Adipocyte (in vitro differentiated cells): ENCODE measurements around the gene TTN.
A peak's percentile ranks its signal among the peaks of the same experiment; 100 is the strongest.

ENCODE experiments used
- DNase-seq: peaks from one replicate; pipeline ENCODE4 v3.0.0-alpha.2; 2015; ENCODE audit warnings: low read depth
- H3K27me3 ChIP-seq: replicated peaks from 2 replicates; pipeline ENCODE4 v1.7.0; 2013; ENCODE audit warnings: mild to moderate bottlenecking, low read length, moderate library complexity; ENCODE audit not compliant: control insufficient read depth, insufficient read depth
- H3K36me3 ChIP-seq: 2 replicates; pipeline ENCODE4 v1.7.0; 2013; ENCODE audit warnings: low read length, mild to moderate bottlenecking, moderate library complexity; ENCODE audit not compliant: control insufficient read depth, insufficient read depth, severe bottlenecking
- H3K4me1 ChIP-seq: 2 replicates; pipeline ENCODE4 v1.7.0; 2013; ENCODE audit warnings: mild to moderate bottlenecking, low read length, moderate library complexity; ENCODE audit not compliant: control insufficient read depth, insufficient read depth
- H3K4me3 ChIP-seq: 2 replicates; pipeline ENCODE4 v1.7.0; 2013; ENCODE audit warnings: mild to moderate bottlenecking, low read length, moderate library complexity
- H3K9ac ChIP-seq: 2 replicates; pipeline ENCODE4 v1.7.0; 2013; ENCODE audit warnings: mild to moderate bottlenecking, low read length, moderate library complexity
- H3K9me3 ChIP-seq: 2 replicates; pipeline ENCODE4 v1.7.0; 2013; ENCODE audit warnings: mild to moderate bottlenecking, low read length, moderate library complexity; ENCODE audit not compliant: control insufficient read depth

TTN gene

GRCh38 chr2:178777577-178777976, 29.6 kb downstream of the TTN start:
- no peak overlapping the region for H3K9ac ChIP-seq
- peaks cover 7% of the 10 kb centered on the region for H3K9me3 ChIP-seq
- no peaks in the 10 kb centered on the region for H3K27me3 ChIP-seq
- no peaks in the 10 kb centered on the region for H3K4me1 ChIP-seq
- DNase-seq: no peak
- H3K4me3 ChIP-seq: no peak overlapping the region
- H3K36me3 ChIP-seq: no peaks in the 10 kb centered on the region

- no peaks in the 10 kb centered on the region for H3K36me3 ChIP-seq
- H3K9me3 ChIP-seq: peaks cover 11% of the 10 kb centered on the region
- H3K9ac ChIP-seq: no peak overlapping the region
- no peak for DNase-seq
- H3K4me1 ChIP-seq: no peaks in the 10 kb centered on the region
- no peak overlapping the region for H3K4me3 ChIP-seq
- no peaks in the 10 kb centered on the region for H3K27me3 ChIP-seq
These were observed 30.5 kb downstream of the TTN start for GRCh38 chr2:178776751-178777150.

GRCh38 chr2:178775975-178776374, 31.2 kb downstream of the TTN start:
- H3K9me3 ChIP-seq: peaks cover 19% of the 10 kb centered on the region
- H3K9ac ChIP-seq: no peak overlapping the region
- H3K4me3 ChIP-seq: no peak overlapping the region
- no peak for DNase-seq
- H3K36me3 ChIP-seq: no peaks in the 10 kb centered on the region
- H3K27me3 ChIP-seq: no peaks in the 10 kb centered on the region
- no peaks in the 10 kb centered on the region for H3K4me1 ChIP-seq

- Histone ChIP-seq H3K9me3 (peaks cover 28% of the 10 kb centered on the region), H3K4me1 (no peaks in the 10 kb centered on the region), H3K4me3 (no peak overlapping the region), H3K9ac (no peak overlapping the region), H3K36me3 (no peaks in the 10 kb centered on the region), H3K27me3 (no peaks in the 10 kb centered on the region)
- no peak for DNase-seq
These were observed 36.7 kb downstream of the TTN start for GRCh38 chr2:178770518-178770917.

GRCh38 chr2:178767094-178768060, 39.8 kb downstream of the TTN start:
- H3K27me3 ChIP-seq: no peaks in the 10 kb centered on the region
- peaks cover 21% of the 10 kb centered on the region for H3K9me3 ChIP-seq
- no peak overlapping the region for H3K4me3 ChIP-seq
- no peak overlapping the region for H3K9ac ChIP-seq
- H3K4me1 ChIP-seq: peaks cover 3% of the 10 kb centered on the region
- DNase-seq: no peak
- no peaks in the 10 kb centered on the region for H3K36me3 ChIP-seq

GRCh38 chr2:178764097-178764496, 43.1 kb downstream of the TTN start:
- H3K27me3 ChIP-seq: no peaks in the 10 kb centered on the region
- H3K9ac ChIP-seq: no peak overlapping the region
- H3K36me3 ChIP-seq: no peaks in the 10 kb centered on the region
- H3K9me3 ChIP-seq: no peaks in the 10 kb centered on the region
- no peak overlapping the region for H3K4me3 ChIP-seq
- H3K4me1 ChIP-seq: peaks cover 3% of the 10 kb centered on the region
- DNase-seq: no peak

- H3K4me1 ChIP-seq: peaks cover 3% of the 10 kb centered on the region
- no peak overlapping the region for H3K9ac ChIP-seq
- H3K36me3 ChIP-seq: no peaks in the 10 kb centered on the region
- no peaks in the 10 kb centered on the region for H3K27me3 ChIP-seq
- DNase-seq: peak; percentile 64
- H3K9me3 ChIP-seq: no peaks in the 10 kb centered on the region
- no peak overlapping the region for H3K4me3 ChIP-seq
These were observed 45.4 kb downstream of the TTN start for GRCh38 chr2:178761759-178762371.

- H3K9ac ChIP-seq: no peak overlapping the region
- no peak overlapping the region for H3K4me3 ChIP-seq
These were observed 50.4 kb downstream of the TTN start for GRCh38 chr2:178756843-178757242.

GRCh38 chr2:178756343-178756742, 50.9 kb downstream of the TTN start:
- DNase-seq: no peak
- no peaks in the 10 kb centered on the region for H3K9me3 ChIP-seq
- no peak overlapping the region for H3K4me3 ChIP-seq
- no peaks in the 10 kb centered on the region for H3K27me3 ChIP-seq
- no peaks in the 10 kb centered on the region for H3K36me3 ChIP-seq
- no peaks in the 10 kb centered on the region for H3K4me1 ChIP-seq
- no peak overlapping the region for H3K9ac ChIP-seq

More at GRCh38 chr2:178756843-178757242, 50.4 kb downstream of the TTN start:
- Histone ChIP-seq H3K36me3 (no peaks in the 10 kb centered on the region), H3K4me1 (no peaks in the 10 kb centered on the region), H3K27me3 (no peaks in the 10 kb centered on the region), H3K9me3 (no peaks in the 10 kb centered on the region)
- peak; percentile 46 for DNase-seq

- Histone ChIP-seq H3K9me3 (no peaks in the 10 kb centered on the region), H3K9ac (no peak overlapping the region), H3K27me3 (no peaks in the 10 kb centered on the region), H3K36me3 (no peaks in the 10 kb centered on the region), H3K4me1 (no peaks in the 10 kb centered on the region), H3K4me3 (no peak overlapping the region)
- DNase-seq: no peak
These were observed 59.5 kb downstream of the TTN start for GRCh38 chr2:178747767-178748166.

GRCh38 chr2:178734518-178734917, 72.7 kb downstream of the TTN start:
- Histone ChIP-seq H3K4me1 (no peaks in the 10 kb centered on the region), H3K36me3 (no peaks in the 10 kb centered on the region), H3K9me3 (peaks cover 11% of the 10 kb centered on the region), H3K4me3 (no peak overlapping the region), H3K9ac (no peak overlapping the region), H3K27me3 (no peaks in the 10 kb centered on the region)
- DNase-seq: no peak
